Stomach (tissue), 9 donors: ENCODE measurements around the gene P2RX4. TPM values are rescaled to one million over a fixed set of nuclear protein-coding genes. Genes with fewer than 3 reads are reported as not detected.
A peak's percentile ranks its signal among the peaks of the same experiment; 100 is the strongest.
"Not testable (repeated sequence)": the region's sequence is repeated elsewhere in the genome, so short reads cannot be mapped to it uniquely, and the experiment has no call there.

Experiments
- DNase-seq, 2 donors: peaks; one replicate each; pipeline versions ENCODE4 v3.0.0 to v3.0.0-alpha.2; 2013 to 2019
- H3K27ac ChIP-seq, 5 donors: fragments of 200-600 bp in 4 of 5; sonication (generic) in 4 of 5; one replicate each; pipeline ENCODE4 v1.5.1; 2013 to 2019; ENCODE audit warnings: mild to moderate bottlenecking in 1 of 5, moderate library complexity in 1 of 5
- H3K27me3 ChIP-seq, 3 donors: fragments of 200-600 bp; sonication (generic); one replicate each; pipeline ENCODE4 v1.5.1; 2017 to 2019; ENCODE audit warnings: mixed run types in 1 of 3
- H3K36me3 ChIP-seq, 4 donors: fragments of 200-600 bp; sonication (generic); 1 replicate in 3 of 4; 2 replicates in 1 of 4; pipeline ENCODE4 v1.5.1; 2016 to 2019
- H3K4me1 ChIP-seq, 4 donors: fragments of 200-600 bp; sonication (generic); one replicate each; pipeline ENCODE4 v1.5.1; 2016 to 2019
- H3K4me3 ChIP-seq, 4 donors: fragments of 200-600 bp; sonication (generic) in 3 of 4; one replicate each; pipeline ENCODE4 v1.5.1; 2016 to 2019; ENCODE audit warnings: mild to moderate bottlenecking in 1 of 4
- H3K9me3 ChIP-seq, 4 donors: fragments of 200-600 bp; sonication (generic); one replicate each; pipeline ENCODE4 v1.5.1; 2016 to 2019
- EP300 ChIP-seq: sonication (generic); formaldehyde crosslinking; IDR thresholded peaks from one replicate; pipeline ENCODE4 v1.6.1; 2017; ENCODE audit warnings: antibody characterized with exemption
- POLR2A ChIP-seq, 4 donors: fragments of 450-650 bp; IDR thresholded peaks; one replicate each; pipeline ENCODE4 v1.6.1; 2016; ENCODE audit warnings: antibody characterized with exemption in 4 of 4, control low read depth in 2 of 4, mild to moderate bottlenecking in 1 of 4, moderate library complexity in 1 of 4
- POLR2AphosphoS5 ChIP-seq, 3 donors: sonication (generic); formaldehyde crosslinking; IDR thresholded peaks; one replicate each; pipeline ENCODE4 v1.6.1; 2016; ENCODE audit warnings: antibody characterized with exemption in 3 of 3
- WGBS, 5 donors: extraction: QIAGEN DNeasy Blood & Tissue Kit in 3 of 5; methylation state at CpG; one replicate each; pipeline versions ENCODE4 v1.1.5 to v1.1.7; 2013 to 2018; 5-methylcytosine and 5-hydroxymethylcytosine counted together
- intact Hi-C: fragments of 100-400 bp; cut with DNase I; formaldehyde crosslinking; loops from one replicate; pipeline ENCODE4 v1.15.1; 2023; ENCODE audit warnings: low total_unique reads
- polyA plus RNA-seq, 3 donors: library from polyadenylated mRNA; stranded (reverse); fragments of 200-250 nt; gene quantifications; one replicate each; pipeline ENCODE4 v1.2.3, GENCODE V29; 2013
- total RNA-seq, 5 donors: library from RNA; depleted of rRNA; stranded (reverse); fragments of >200 nt; gene quantifications; one replicate each; pipeline versions ENCODE4 v1.1.0 to v1.2.3, GENCODE V29; 2014 to 2016
- TF ChIP-seq, protein P1 (sequence below), 7 experiments: fragments of 450-650 bp in 4 of 7; fragments of 200-600 bp in 3 of 7; sonication (generic) in 3 of 7; IDR thresholded peaks; one replicate each; pipeline ENCODE4 v1.5.1; 2016 to 2019; ENCODE audit warnings: antibody characterized with exemption in 7 of 7, control low read depth in 2 of 7, mild to moderate bottlenecking in 1 of 7
- donor health status: healthy with polysubstance abuse.
- donor health status: Bipolar disorder and iron deficiency.
- donor health status: healthy.

The P2RX4 gene
- total and polyA plus RNA-seq, 8 donors = 13.8 to 65.2 (median 26.4) TPM

GRCh38 chr12:121227294-121227693, 17.4 kb downstream of the P2RX4 start:
- H3K27me3 ChIP-seq = no peaks in the 10 kb centered on the region
- 35 to 67% (median 44%) methylated on average over 9 of the region's 9 CpGs for WGBS, 5 donors
- H3K4me3 ChIP-seq = no peak overlapping the region
- peak; percentile 90 to 92 for DNase-seq
- peaks cover 11 to 76% (median 58%) of the 10 kb centered on the region in 4 donors for H3K36me3 ChIP-seq
- H3K9me3 ChIP-seq = no peaks in the 10 kb centered on the region
- peak overlapping the region; percentile 69 to 87 (median 73) for H3K27ac ChIP-seq
- H3K4me1 ChIP-seq = peaks cover 13 to 40% (median 38%) of the 10 kb centered on the region in 4 donors
- intact Hi-C loops = loop anchor here (10.0 kb wide), 1 partner anchor 112 kb away; no protein-coding TSS in a partner anchor
- TF ChIP-seq POLR2A (IDR thresholded peaks at IDR 0.05) (no peak), POLR2AphosphoS5 (IDR thresholded peaks at IDR 0.05) (peak in 2 of 3 donors; percentile 22 to 72)

DNA sequence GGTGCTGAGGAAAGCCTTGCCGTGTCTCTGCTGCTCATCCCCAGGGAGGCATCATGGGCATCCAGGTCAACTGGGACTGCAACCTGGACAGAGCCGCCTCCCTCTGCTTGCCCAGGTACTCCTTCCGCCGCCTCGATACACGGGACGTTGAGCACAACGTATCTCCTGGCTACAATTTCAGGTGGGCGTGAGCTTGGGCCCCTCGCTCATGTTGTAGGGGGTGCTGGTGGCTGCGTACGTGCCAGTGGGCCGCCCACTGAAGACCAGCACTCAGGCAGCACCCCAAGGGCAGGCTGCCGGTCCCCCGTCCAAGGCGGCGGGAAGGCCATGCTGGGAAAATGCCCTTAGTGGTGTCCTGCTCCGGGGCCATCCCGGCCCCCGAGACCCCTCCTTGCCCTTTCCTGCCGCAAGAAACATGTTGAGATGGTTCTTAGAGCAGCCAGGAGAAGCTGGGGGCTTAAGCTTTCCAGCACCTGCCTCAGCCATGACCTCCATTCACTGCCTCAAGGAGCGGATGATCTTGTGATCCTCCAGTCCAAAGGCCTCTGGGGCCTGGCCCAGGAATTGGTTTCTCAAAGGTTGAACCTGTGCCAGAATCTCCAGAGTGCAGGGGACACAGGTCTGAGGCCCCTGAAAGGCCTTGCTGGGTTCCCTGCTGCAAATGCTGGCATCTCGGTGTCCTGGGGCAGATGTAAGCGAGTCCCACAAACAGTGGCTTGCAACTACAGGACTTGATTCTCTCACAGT, 19.2 kb downstream of the P2RX4 start:
- no peak overlapping the region for H3K4me3 ChIP-seq
- intact Hi-C loops = loop anchor here (10.0 kb wide), 1 partner anchor 114 kb away; no protein-coding TSS in a partner anchor
- no peaks in the 10 kb centered on the region for H3K27me3 ChIP-seq
- H3K4me1 ChIP-seq = peaks cover 13 to 38% (median 26%) of the 10 kb centered on the region in 4 donors
- TF ChIP-seq POLR2A (IDR thresholded peaks at IDR 0.05) = no peak
- no peak for TF ChIP-seq POLR2AphosphoS5 (IDR thresholded peaks at IDR 0.05)
- TF ChIP-seq, protein P1, sequence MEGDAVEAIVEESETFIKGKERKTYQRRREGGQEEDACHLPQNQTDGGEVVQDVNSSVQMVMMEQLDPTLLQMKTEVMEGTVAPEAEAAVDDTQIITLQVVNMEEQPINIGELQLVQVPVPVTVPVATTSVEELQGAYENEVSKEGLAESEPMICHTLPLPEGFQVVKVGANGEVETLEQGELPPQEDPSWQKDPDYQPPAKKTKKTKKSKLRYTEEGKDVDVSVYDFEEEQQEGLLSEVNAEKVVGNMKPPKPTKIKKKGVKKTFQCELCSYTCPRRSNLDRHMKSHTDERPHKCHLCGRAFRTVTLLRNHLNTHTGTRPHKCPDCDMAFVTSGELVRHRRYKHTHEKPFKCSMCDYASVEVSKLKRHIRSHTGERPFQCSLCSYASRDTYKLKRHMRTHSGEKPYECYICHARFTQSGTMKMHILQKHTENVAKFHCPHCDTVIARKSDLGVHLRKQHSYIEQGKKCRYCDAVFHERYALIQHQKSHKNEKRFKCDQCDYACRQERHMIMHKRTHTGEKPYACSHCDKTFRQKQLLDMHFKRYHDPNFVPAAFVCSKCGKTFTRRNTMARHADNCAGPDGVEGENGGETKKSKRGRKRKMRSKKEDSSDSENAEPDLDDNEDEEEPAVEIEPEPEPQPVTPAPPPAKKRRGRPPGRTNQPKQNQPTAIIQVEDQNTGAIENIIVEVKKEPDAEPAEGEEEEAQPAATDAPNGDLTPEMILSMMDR (IDR thresholded peaks at IDR 0.05) = no peak
- TF ChIP-seq EP300 = no peak
- H3K9me3 ChIP-seq = no peaks in the 10 kb centered on the region
- 91 to 97% (median 93%) methylated on average over 14 to 24 of the region's 24 CpGs for WGBS, 5 donors
- no peak for DNase-seq
- peaks cover 19 to 76% (median 60%) of the 10 kb centered on the region in 4 donors for H3K36me3 ChIP-seq
- H3K27ac ChIP-seq = peak overlapping the region in 1 of 5 donors; percentile 42

DNA sequence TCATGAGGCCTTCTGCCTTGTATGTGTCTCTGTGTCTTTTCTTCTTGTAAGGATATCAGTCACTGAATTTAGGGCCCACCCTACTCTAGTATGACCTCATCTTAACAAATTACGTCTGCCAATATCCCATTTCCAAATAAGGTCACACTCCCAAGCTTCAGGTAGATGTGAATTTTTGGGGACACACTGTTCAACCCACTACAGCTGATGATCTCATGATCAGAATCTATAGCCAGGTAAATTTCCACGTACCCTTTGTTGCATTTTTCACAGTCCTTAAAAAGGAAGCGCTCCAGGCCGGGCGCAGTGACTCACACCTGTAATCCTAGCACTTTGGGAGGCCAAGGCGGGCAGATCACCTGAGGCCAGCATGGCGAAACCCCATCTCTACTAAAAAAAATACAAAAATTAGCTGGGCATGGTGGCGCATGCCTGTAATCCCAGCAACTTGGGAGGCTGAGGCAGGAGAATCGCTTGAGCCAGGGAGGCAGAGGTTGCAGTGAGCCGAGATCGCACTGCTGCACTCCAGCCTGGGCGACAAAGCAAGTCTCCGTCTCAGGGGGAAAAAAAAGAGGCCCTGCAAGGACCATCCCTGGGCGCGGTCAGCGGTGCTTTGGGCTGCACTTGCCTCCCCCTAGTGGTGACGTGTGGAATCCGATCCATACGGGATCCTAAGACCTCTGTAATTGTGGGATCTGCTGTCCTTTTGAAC, 20.1 kb downstream of the P2RX4 start:
- 39 to 46% (median 43%) methylated on average over 16 to 19 of the region's 19 CpGs for WGBS, 5 donors
- peak overlapping the region in 1 of 5 donors; percentile 42 for H3K27ac ChIP-seq
- intact Hi-C loops = loop anchor here (10.0 kb wide), 1 partner anchor 115 kb away; no protein-coding TSS in a partner anchor
- H3K4me3 ChIP-seq, H3K27me3 ChIP-seq, H3K9me3 ChIP-seq: not testable (repeated sequence)
- H3K36me3 ChIP-seq = peaks cover 19 to 76% (median 67%) of the 10 kb centered on the region in 4 donors
- peak; percentile 82 to 92 for DNase-seq
- TF ChIP-seq POLR2AphosphoS5 (IDR thresholded peaks at IDR 0.05) = peak in 1 of 3 donors; percentile 62
- TF ChIP-seq, protein P1 (IDR thresholded peaks at IDR 0.05) = peak in 5 of 7 experiments; percentile 72 to 89 (median 82)
- peaks cover 13 to 33% (median 25%) of the 10 kb centered on the region in 4 donors for H3K4me1 ChIP-seq

DNA sequence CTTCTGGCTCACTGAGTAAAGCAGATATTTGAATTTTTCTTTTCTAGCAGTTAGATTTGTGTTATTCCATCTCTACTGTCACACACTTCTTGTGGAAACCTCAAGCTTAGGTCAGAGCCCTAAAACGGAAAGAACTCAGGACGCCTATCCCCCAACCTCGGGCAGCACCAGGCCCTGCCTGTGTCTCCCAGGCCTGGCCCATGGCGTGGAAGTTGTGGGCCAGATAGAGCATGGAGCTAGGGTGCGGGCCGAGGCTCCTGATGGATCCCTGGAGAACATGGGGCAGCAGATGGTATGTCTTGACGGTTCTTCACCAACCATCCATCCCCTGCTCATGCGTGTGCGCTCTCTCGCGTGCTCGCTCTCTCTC, 20.6 kb downstream of the P2RX4 start:
- no peak overlapping the region for H3K4me3 ChIP-seq
- no peaks in the 10 kb centered on the region for H3K9me3 ChIP-seq
- H3K27me3 ChIP-seq = no peaks in the 10 kb centered on the region
- peaks cover 19 to 76% (median 72%) of the 10 kb centered on the region in 4 donors for H3K36me3 ChIP-seq
- no peak for DNase-seq
- peaks cover 13 to 33% (median 25%) of the 10 kb centered on the region in 4 donors for H3K4me1 ChIP-seq
- no peak overlapping the region for H3K27ac ChIP-seq
- 77 to 95% (median 85%) methylated on average over 12 of the region's 12 CpGs for WGBS, 5 donors
- intact Hi-C loops = no loop called here
- no peak for TF ChIP-seq POLR2A (IDR thresholded peaks at IDR 0.05)
- no peak for TF ChIP-seq EP300
- TF ChIP-seq, protein P1 (IDR thresholded peaks at IDR 0.05) = no peak
- TF ChIP-seq POLR2AphosphoS5 (IDR thresholded peaks at IDR 0.05) = no peak
